Retinal pigment epithelial cell (primary cell): ENCODE results near the gene MED13L.

Source experiments
- DNase-seq: peaks from one replicate; pipeline ENCODE4 v3.0.0-alpha.2; 2010; ENCODE audit warnings: low read depth
- H3K4me3 ChIP-seq: 2 replicates; pipeline ENCODE4 v1.5.1; 2011; ENCODE audit warnings: mild to moderate bottlenecking, low read length, control low read depth, moderate library complexity
- CTCF ChIP-seq: conservative IDR thresholded peaks from 2 replicates; pipeline ENCODE4 v1.5.1; 2011; ENCODE audit warnings: low read depth, low read length, control low read depth, inconsistent platforms

The MED13L gene

DNA sequence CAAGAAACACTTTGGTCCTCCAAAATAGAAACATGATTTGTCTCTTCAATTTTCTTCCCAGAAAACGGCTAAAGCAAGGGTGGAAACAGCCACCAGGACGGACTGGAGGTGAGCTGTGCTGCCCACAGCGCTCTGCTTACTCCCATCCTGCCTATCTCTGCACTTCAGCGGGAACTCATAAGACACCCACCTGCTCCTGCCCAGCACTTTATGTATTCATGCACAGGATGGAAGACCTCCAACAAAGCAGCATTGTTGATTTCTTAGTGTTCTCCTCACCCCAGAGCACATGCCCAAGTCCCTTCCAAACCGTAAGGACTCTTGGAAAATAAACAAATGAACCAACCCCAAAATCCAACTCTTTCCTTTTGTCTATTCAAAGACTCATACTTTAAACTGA, 277.2 kb downstream of the MED13L start:
- H3K4me3 ChIP-seq, result no peak overlapping the region
- DNase-seq, result no peak
- no peak for TF ChIP-seq CTCF

DNA sequence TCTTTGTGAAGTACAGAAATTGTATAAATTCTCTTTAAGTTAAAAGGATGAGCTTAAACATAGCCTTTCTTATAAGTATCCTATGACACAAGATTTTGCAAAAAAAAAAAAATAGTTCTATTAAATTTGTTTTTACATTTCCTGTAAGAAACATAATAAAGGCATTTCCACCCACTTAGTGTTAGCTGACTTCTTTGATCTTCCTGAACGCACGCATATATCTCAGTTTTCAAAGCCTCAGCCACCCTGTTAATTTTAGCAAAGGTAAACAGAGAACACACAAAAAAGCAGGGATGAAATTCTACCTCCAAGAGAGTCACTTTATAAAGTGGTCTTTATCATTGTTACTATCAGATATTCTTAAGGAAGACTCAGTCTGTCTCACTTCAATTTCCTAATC, 277.9 kb downstream of the MED13L start:
- no peak for TF ChIP-seq CTCF
- no peak overlapping the region for H3K4me3 ChIP-seq
- DNase-seq, result no peak

GRCh38 chr12:115998794-115999478, 278.6 kb downstream of the MED13L start:
- no peak overlapping the region for H3K4me3 ChIP-seq
- no peak for DNase-seq
- peak; percentile 1 for TF ChIP-seq CTCF

DNA sequence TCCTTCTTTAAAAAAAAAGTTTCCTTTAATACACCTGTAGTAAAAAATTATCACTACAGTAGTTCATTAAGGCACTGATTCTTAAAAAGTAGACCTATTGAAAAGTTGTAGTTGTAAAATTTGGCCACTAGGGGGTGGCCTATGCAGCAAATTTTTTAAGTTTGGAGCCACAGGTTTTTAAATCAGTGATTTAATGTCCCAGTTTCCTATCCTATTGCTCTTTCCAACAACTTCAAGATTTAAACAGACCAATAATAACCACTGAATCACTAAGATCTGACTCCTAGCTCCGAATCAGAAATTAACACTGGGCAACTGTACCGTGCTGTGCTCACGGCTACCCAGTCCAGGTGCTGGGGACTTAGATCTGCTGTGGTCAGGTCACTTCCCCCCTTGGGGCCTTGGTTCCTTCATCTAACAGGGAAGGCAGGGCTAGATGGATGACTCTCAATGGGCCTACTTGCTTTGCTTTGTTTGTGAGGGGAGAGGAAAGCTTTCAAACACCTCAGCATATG, 279.3 kb downstream of the MED13L start:
- DNase-seq, result no peak
- no peak overlapping the region for H3K4me3 ChIP-seq
- peak; percentile 67 for TF ChIP-seq CTCF

DNA sequence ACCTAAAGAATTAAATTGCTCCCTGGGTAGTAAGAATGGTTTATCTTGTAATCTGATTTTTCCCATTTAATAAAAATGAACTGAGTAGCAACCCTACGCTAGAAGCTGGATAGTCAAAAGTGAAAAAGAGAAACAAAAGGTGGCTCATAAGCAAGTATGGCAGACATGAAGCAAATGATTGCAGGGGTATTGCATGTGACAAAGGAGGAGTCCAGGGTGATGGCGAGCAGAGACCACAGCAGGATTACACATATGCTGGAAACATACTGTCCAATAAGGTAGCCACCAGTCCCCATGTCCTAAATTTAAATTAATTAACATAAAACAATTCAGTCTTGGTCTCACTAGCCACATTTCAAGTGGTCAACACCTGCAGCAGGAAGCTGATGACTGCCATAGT, 283.8 kb downstream of the MED13L start:
- no peak for TF ChIP-seq CTCF
- no peak overlapping the region for H3K4me3 ChIP-seq
- no peak for DNase-seq

- no peak for TF ChIP-seq CTCF
- no peak overlapping the region for H3K4me3 ChIP-seq
Observed at GRCh38 chr12:115990241-115990640, 287.3 kb downstream of the MED13L start.

DNA sequence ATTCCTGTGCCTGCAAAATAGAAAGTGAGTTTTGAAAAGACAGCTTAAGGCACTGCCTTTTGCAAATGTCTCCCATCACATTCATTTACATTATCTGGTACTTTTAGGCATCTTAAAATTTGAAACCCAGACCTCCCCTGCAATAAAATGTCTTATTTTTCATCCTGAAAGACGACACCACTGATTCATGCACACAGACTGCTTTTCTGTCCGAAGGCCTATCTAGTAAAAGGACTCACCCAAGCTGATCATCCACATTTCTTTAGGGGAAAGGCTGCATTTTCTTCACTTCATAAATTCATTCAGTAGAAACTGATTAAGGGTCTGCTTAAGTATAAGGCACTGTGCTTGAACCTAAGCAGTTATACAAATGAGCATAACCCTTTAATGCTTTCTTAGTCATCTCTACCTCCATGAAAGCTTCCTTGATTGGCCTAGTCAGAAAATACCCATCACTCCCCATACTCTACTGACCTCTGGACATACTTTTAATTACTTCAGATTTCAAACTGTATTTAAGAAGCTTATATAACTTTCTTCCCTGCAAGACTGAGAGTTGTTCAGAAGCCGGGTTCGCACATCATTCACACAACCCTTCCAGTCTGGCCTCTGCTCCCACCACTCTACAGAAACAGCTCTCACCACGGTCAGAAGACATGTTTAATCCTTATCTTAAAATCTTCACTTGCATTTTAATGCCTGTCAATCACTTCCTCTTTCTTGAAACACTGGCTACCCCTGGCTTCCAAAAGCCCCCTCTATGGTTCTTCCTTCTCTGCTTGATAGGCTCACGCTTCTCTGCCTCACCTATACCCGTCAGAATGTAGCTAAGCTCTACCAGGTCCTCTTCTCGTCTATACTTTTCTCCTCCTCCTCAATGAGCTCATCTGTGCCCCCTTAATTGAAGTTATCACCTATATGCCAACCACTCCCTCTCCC, 288.6 kb downstream of the MED13L start:
- no peak overlapping the region for H3K4me3 ChIP-seq
- DNase-seq, result no peak
- TF ChIP-seq CTCF, result no peak

More at GRCh38 chr12:115990241-115990640, 287.3 kb downstream of the MED13L start:
- DNase-seq, result no peak
